Measurements from ENCODE around the gene NGLY1. TPM values are rescaled to one million over a fixed set of nuclear protein-coding genes. Genes with fewer than 3 reads are reported as not detected.

Gene NGLY1
- total and polyA plus RNA-seq, 9 of the 15 experiments (the other 6 are each of a cell fraction or from before 2014, with no cell fraction given), result 52.2 to 124 (median 87.6) TPM

- no peaks in the 10 kb centered on the region for H3K9me1 ChIP-seq (ENCODE audit: control insufficient read depth, insufficient read depth, low read length)
- H2AFZ ChIP-seq (ENCODE audit: low read depth, low read length), result no peak overlapping the region
- H4K20me1 ChIP-seq (replicated peaks; ENCODE audit: control insufficient read depth, insufficient read depth, low read length), result no peaks in the 10 kb centered on the region
- H3K36me3 ChIP-seq (ENCODE audit: control insufficient read depth, insufficient read depth, low read length), result peaks cover 65% of the 10 kb centered on the region
- no peaks in the 10 kb centered on the region for H3K27me3 ChIP-seq (ENCODE audit: control insufficient read depth in 2 of 2, insufficient read depth in 2 of 2, low read length in 2 of 2)
- H3K4me1 ChIP-seq (replicated peaks in 1 of 2; ENCODE audit: control insufficient read depth in 2 of 2, insufficient read depth in 2 of 2, low read length in 2 of 2), result no peaks in the 10 kb centered on the region
- H3K9me3 ChIP-seq (replicated peaks; ENCODE audit: control insufficient read depth, insufficient read depth, low read depth, low read length), result no peaks in the 10 kb centered on the region
- intact Hi-C loops (cut with micrococcal nuclease), result no loop called here
- DNase-seq (ENCODE audit: extremely low read depth in 1 of 4, low spot score in 3 of 4) (no peak), FAIRE-seq (no peak), ATAC-seq (no peak; the same call in 2 of the 3 replicates)
- BruUV-seq (replicated peaks), result no TSS peak
- H3K79me2 ChIP-seq (ENCODE audit: control insufficient read depth, insufficient read depth, low read length), result no peaks in the 10 kb centered on the region
- no peak overlapping the region for H3K4me3 ChIP-seq
- 94% methylated on average over 2 of the region's 2 CpGs for WGBS (ENCODE audit: insufficient coverage, low coverage, missing lambda C conversion rate)
- in situ Hi-C loops (cut with MboI), result no loop called here
- POLR2A ChIA-PET, result interaction anchor here (0.6 kb wide), 1 partner anchor 54 kb away, joined by 4 read pairs; no protein-coding TSS in a partner anchor
- no peak for TF ChIP-seq E2F6 (IDR thresholded peaks at IDR 0.05; ENCODE audit: borderline replicate concordance in 1 of 2, extremely low read depth in 1 of 2, insufficient read depth in 1 of 2, insufficient read length in 1 of 2, low read depth in 1 of 2, low read length in 1 of 2, poor library complexity in 1 of 2, severe bottlenecking in 1 of 2)
- no peak for TF ChIP-seq ZNF780A (CRISPR knock-in tag; IDR thresholded peaks at IDR 0.05)
- no peak for TF ChIP-seq ZBTB43 (CRISPR knock-in tag; IDR thresholded peaks at IDR 0.05)
- no peak for TF ChIP-seq TRIM24 (IDR thresholded peaks at IDR 0.05)
- no peak for TF ChIP-seq NR1H2 (CRISPR knock-in tag; IDR thresholded peaks at IDR 0.05)
- TF ChIP-seq PHB2 (IDR thresholded peaks at IDR 0.05; ENCODE audit: low read depth), result no peak
- no peak for TF ChIP-seq RBM17 (IDR thresholded peaks at IDR 0.05; ENCODE audit: borderline replicate concordance, low read depth, low read length)
- no peak for TF ChIP-seq TARDBP (IDR thresholded peaks at IDR 0.05)
- TF ChIP-seq EP400 (IDR thresholded peaks at IDR 0.05), result no peak
- no peak for TF ChIP-seq TCF7L2 (IDR thresholded peaks at IDR 0.05; ENCODE audit: low read depth, low read length)
- no peak for TF ChIP-seq RBM25 (IDR thresholded peaks at IDR 0.05; ENCODE audit: low read depth, low read length, severe bottlenecking)
- TF ChIP-seq SRSF1 (IDR thresholded peaks at IDR 0.05; ENCODE audit: low read depth, low read length), result no peak
- TF ChIP-seq TCF15 (CRISPR knock-in tag; IDR thresholded peaks at IDR 0.05), result no peak
- no peak overlapping the region for H3K9ac ChIP-seq (ENCODE audit: insufficient read depth in 1 of 2, low read depth in 2 of 2, low read length in 2 of 2)
- CTCF ChIA-PET (ENCODE audit: low intra/inter-chr PET ratio), result no interaction called here
- no peak overlapping the region for H3K27ac ChIP-seq (ENCODE audit: extremely low read depth, low read depth, low read length)
- H3K4me2 ChIP-seq (ENCODE audit: insufficient read depth, low read length), result no peak overlapping the region
These were observed 59.4 kb downstream of the NGLY1 start for GRCh38 chr3:25723802-25724201.
